Adipocyte (in vitro differentiated cells): Measurements from ENCODE around the gene RIOK3.
A peak's percentile ranks its signal among the peaks of the same experiment; 100 is the strongest.
"Not testable (repeated sequence)": the region's sequence is repeated elsewhere in the genome, so short reads cannot be mapped to it uniquely, and the experiment has no call there.

Experiments
- DNase-seq: peaks from one replicate; pipeline ENCODE4 v3.0.0-alpha.2; 2015; ENCODE audit warnings: low read depth
- H3K27me3 ChIP-seq: replicated peaks from 2 replicates; pipeline ENCODE4 v1.7.0; 2013; ENCODE audit warnings: mild to moderate bottlenecking, low read length, moderate library complexity; ENCODE audit not compliant: control insufficient read depth, insufficient read depth
- H3K36me3 ChIP-seq: 2 replicates; pipeline ENCODE4 v1.7.0; 2013; ENCODE audit warnings: low read length, mild to moderate bottlenecking, moderate library complexity; ENCODE audit not compliant: control insufficient read depth, insufficient read depth, severe bottlenecking
- H3K4me1 ChIP-seq: 2 replicates; pipeline ENCODE4 v1.7.0; 2013; ENCODE audit warnings: mild to moderate bottlenecking, low read length, moderate library complexity; ENCODE audit not compliant: control insufficient read depth, insufficient read depth
- H3K4me3 ChIP-seq: 2 replicates; pipeline ENCODE4 v1.7.0; 2013; ENCODE audit warnings: mild to moderate bottlenecking, low read length, moderate library complexity
- H3K9ac ChIP-seq: 2 replicates; pipeline ENCODE4 v1.7.0; 2013; ENCODE audit warnings: mild to moderate bottlenecking, low read length, moderate library complexity
- H3K9me3 ChIP-seq: 2 replicates; pipeline ENCODE4 v1.7.0; 2013; ENCODE audit warnings: mild to moderate bottlenecking, low read length, moderate library complexity; ENCODE audit not compliant: control insufficient read depth

RIOK3 gene

GRCh38 chr18:23501626-23502025, 48.5 kb downstream of the RIOK3 start:
- H3K27me3 ChIP-seq, result no peaks in the 10 kb centered on the region
- no peak overlapping the region for H3K4me3 ChIP-seq
- peaks cover 4% of the 10 kb centered on the region for H3K36me3 ChIP-seq
- H3K9ac ChIP-seq, result no peak overlapping the region
- H3K4me1 ChIP-seq, result peaks cover 21% of the 10 kb centered on the region
- no peak for DNase-seq
- H3K9me3 ChIP-seq, result no peaks in the 10 kb centered on the region

GRCh38 chr18:23502516-23503037, 49.5 kb downstream of the RIOK3 start:
- H3K27me3 ChIP-seq, result no peaks in the 10 kb centered on the region
- peaks cover 21% of the 10 kb centered on the region for H3K4me1 ChIP-seq
- DNase-seq, result no peak
- peak overlapping the region; percentile 94 for H3K9ac ChIP-seq
- peaks cover 10% of the 10 kb centered on the region for H3K36me3 ChIP-seq
- H3K9me3 ChIP-seq, result no peaks in the 10 kb centered on the region
- H3K4me3 ChIP-seq, result peak overlapping the region; percentile 94

- Histone ChIP-seq H3K9ac (peak within 1 kb of the TSS; percentile 94), H3K27me3 (no peaks in the 10 kb centered on the region), H3K4me1 (peaks cover 21% of the 10 kb centered on the region), H3K4me3 (peak within 1 kb of the TSS; percentile 94), H3K36me3 (peaks cover 16% of the 10 kb centered on the region), H3K9me3 (no peaks in the 10 kb centered on the region)
- DNase-seq, result peak; percentile 99
Observed at GRCh38 chr18:23503038-23503962, 50.2 kb downstream of the RIOK3 start, which contains the start of gene RMC1. TSS of gene RMC1 (plus strand) at chr18:23503511. CDS start at chr18:23503619, 108 bp downstream.

GRCh38 chr18:23503963-23504344, 50.9 kb downstream of the RIOK3 start:
- peak; percentile 44 for DNase-seq
- peaks cover 20% of the 10 kb centered on the region for H3K36me3 ChIP-seq
- peaks cover 21% of the 10 kb centered on the region for H3K4me1 ChIP-seq
- H3K27me3 ChIP-seq, result no peaks in the 10 kb centered on the region
- no peaks in the 10 kb centered on the region for H3K9me3 ChIP-seq
- H3K4me3 ChIP-seq, result peak overlapping the region; percentile 94
- H3K9ac ChIP-seq, result peak overlapping the region; percentile 94

GRCh38 chr18:23504720-23505119, 51.6 kb downstream of the RIOK3 start:
- Histone ChIP-seq H3K4me3 (peak overlapping the region; percentile 94), H3K36me3 (peaks cover 23% of the 10 kb centered on the region), H3K9ac (peak overlapping the region; percentile 94), H3K4me1 (peaks cover 21% of the 10 kb centered on the region), H3K27me3 (no peaks in the 10 kb centered on the region), H3K9me3 (no peaks in the 10 kb centered on the region)
- no peak for DNase-seq

- Histone ChIP-seq H3K9me3 (no peaks in the 10 kb centered on the region), H3K4me3 (no peak overlapping the region), H3K27me3 (no peaks in the 10 kb centered on the region), H3K36me3 (peaks cover 40% of the 10 kb centered on the region), H3K4me1 (peaks cover 21% of the 10 kb centered on the region), H3K9ac (peak overlapping the region; percentile 10)
- no peak for DNase-seq
Observed at GRCh38 chr18:23506393-23506792, 53.3 kb downstream of the RIOK3 start.

GRCh38 chr18:23510923-23511322, 57.8 kb downstream of the RIOK3 start:
- not testable (repeated sequence) for H3K27me3 ChIP-seq, H3K9me3 ChIP-seq, H3K4me3 ChIP-seq, H3K9ac ChIP-seq, DNase-seq
- peaks cover 14% of the 10 kb centered on the region for H3K4me1 ChIP-seq
- peaks cover 49% of the 10 kb centered on the region for H3K36me3 ChIP-seq

GRCh38 chr18:23512216-23512615, 59.1 kb downstream of the RIOK3 start:
- not testable (repeated sequence) for H3K27me3 ChIP-seq, H3K9ac ChIP-seq, DNase-seq, H3K4me3 ChIP-seq, H3K9me3 ChIP-seq
- Histone ChIP-seq H3K4me1 (peaks cover 19% of the 10 kb centered on the region), H3K36me3 (peaks cover 52% of the 10 kb centered on the region)

GRCh38 chr18:23512641-23513040, 59.6 kb downstream of the RIOK3 start:
- DNase-seq, result peak; percentile 69
- Histone ChIP-seq H3K4me1 (peaks cover 19% of the 10 kb centered on the region), H3K9me3 (no peaks in the 10 kb centered on the region), H3K27me3 (no peaks in the 10 kb centered on the region), H3K4me3 (no peak overlapping the region), H3K9ac (no peak overlapping the region), H3K36me3 (peaks cover 54% of the 10 kb centered on the region)

- H3K9me3 ChIP-seq, result no peaks in the 10 kb centered on the region
- no peak overlapping the region for H3K4me3 ChIP-seq
- H3K27me3 ChIP-seq, result no peaks in the 10 kb centered on the region
- H3K9ac ChIP-seq, result no peak overlapping the region
- H3K4me1 ChIP-seq, result peaks cover 19% of the 10 kb centered on the region
- peak; percentile 91 for DNase-seq
- H3K36me3 ChIP-seq, result peaks cover 61% of the 10 kb centered on the region
Observed at GRCh38 chr18:23515911-23516546, 62.9 kb downstream of the RIOK3 start.

- Histone ChIP-seq H3K36me3 (peaks cover 85% of the 10 kb centered on the region), H3K4me1 (peaks cover 13% of the 10 kb centered on the region)
Observed at GRCh38 chr18:23519734-23520133, 66.6 kb downstream of the RIOK3 start.

More at GRCh38 chr18:23519734-23520133, 66.6 kb downstream of the RIOK3 start:
- no peak for DNase-seq
- H3K9ac ChIP-seq, result no peak overlapping the region
- no peaks in the 10 kb centered on the region for H3K9me3 ChIP-seq
- H3K27me3 ChIP-seq, result no peaks in the 10 kb centered on the region
- no peak overlapping the region for H3K4me3 ChIP-seq
